Hepatocyte (in vitro differentiated cells): ENCODE data around the gene NBEAL1. TPM values are rescaled to one million over a fixed set of nuclear protein-coding genes. Genes with fewer than 3 reads are reported as not detected.
A peak's percentile ranks its signal among the peaks of the same experiment; 100 is the strongest.

Source experiments
- DNase-seq: peaks from one replicate; pipeline ENCODE4 v3.0.0-alpha.2; 2016; ENCODE audit warnings: low spot score
- H2AFZ ChIP-seq: fragments of 200-600 bp; sonication (generic); 2 replicates; pipeline ENCODE4 v1.6.0; 2016; ENCODE audit warnings: antibody characterized with exemption, mild to moderate bottlenecking
- H3K27ac ChIP-seq: fragments of 200-600 bp; sonication (generic); 2 replicates; pipeline ENCODE4 v1.5.1; 2016; ENCODE audit warnings: mild to moderate bottlenecking
- H3K27me3 ChIP-seq: fragments of 200-600 bp; sonication (generic); 2 replicates; pipeline ENCODE4 v1.6.1; 2016
- H3K36me3 ChIP-seq: fragments of 200-600 bp; sonication (generic); replicated peaks from 2 replicates; pipeline ENCODE4 v1.5.1; 2016; ENCODE audit warnings: low read depth; ENCODE audit not compliant: insufficient read depth
- H3K4me1 ChIP-seq: fragments of 200-600 bp; sonication (generic); 2 replicates; pipeline ENCODE4 v1.5.1; 2016; ENCODE audit warnings: mild to moderate bottlenecking, moderate library complexity; ENCODE audit not compliant: insufficient read depth
- H3K4me2 ChIP-seq: fragments of 200-600 bp; sonication (generic); 2 replicates; pipeline ENCODE4 v1.6.0; 2016
- H3K4me3 ChIP-seq: fragments of 200-600 bp; sonication (generic); 2 replicates; pipeline ENCODE4 v1.5.1; 2016; ENCODE audit warnings: mild to moderate bottlenecking
- H3K79me2 ChIP-seq: fragments of 200-600 bp; sonication (generic); 2 replicates; pipeline ENCODE4 v1.6.0; 2017; ENCODE audit warnings: mild to moderate bottlenecking
- H3K9me2 ChIP-seq: fragments of 200-600 bp; sonication (generic); replicated peaks from 2 replicates; pipeline ENCODE4 v1.6.0; 2017; ENCODE audit warnings: mild to moderate bottlenecking; ENCODE audit not compliant: insufficient read depth
- H3K9me3 ChIP-seq: fragments of 200-600 bp; sonication (generic); 2 replicates; pipeline ENCODE4 v1.5.1; 2016; ENCODE audit warnings: low read depth, mild to moderate bottlenecking
- H4K20me1 ChIP-seq: fragments of 200-600 bp; sonication (generic); 2 replicates; pipeline ENCODE4 v1.6.0; 2016; ENCODE audit warnings: mild to moderate bottlenecking; ENCODE audit not compliant: insufficient read depth, poor library complexity, severe bottlenecking
- CTCF ChIP-seq: fragments of 200-600 bp; sonication (generic); IDR thresholded peaks from 2 replicates; pipeline ENCODE4 v1.5.1; 2016; ENCODE audit warnings: antibody characterized with exemption, mild to moderate bottlenecking; ENCODE audit not compliant: poor library complexity
- EZH2 ChIP-seq: fragments of 200-600 bp; sonication (generic); IDR thresholded peaks from 2 replicates; pipeline ENCODE4 v1.6.1; 2016; ENCODE audit warnings: antibody characterized with exemption, mild to moderate bottlenecking, borderline replicate concordance
- EZH2phosphoT487 ChIP-seq: fragments of 200-600 bp; sonication (generic); IDR thresholded peaks from one replicate; pipeline ENCODE4 v1.6.1; 2018; ENCODE audit warnings: antibody characterized with exemption, mild to moderate bottlenecking, low read depth, moderate library complexity; ENCODE audit not compliant: unreplicated experiment, severe bottlenecking
- WGBS: methylation state at CpG from one replicate; pipeline ENCODE4 v1.1.6; 2016; ENCODE audit warnings: low lambda C conversion rate; ENCODE audit errors: missing lambda C conversion rate; 5-methylcytosine and 5-hydroxymethylcytosine counted together
- polyA plus RNA-seq: library from polyadenylated mRNA; unstranded; fragments of >200 nt; fragmentation: Nextera tagmentation; extraction: Ambion mirVana; gene quantifications from 2 replicates; pipeline ENCODE4 v1.2.1, GENCODE V29; 2016
- total RNA-seq: library from RNA; depleted of rRNA; stranded (reverse); fragments of >200 nt; gene quantifications from 2 replicates; pipeline ENCODE4 v1.2.3, GENCODE V29; 2014

The NBEAL1 gene
- total and polyA plus RNA-seq, 2 experiments from 2014 or later: 22.2 to 57.0 TPM

- Histone ChIP-seq H3K4me2 (peak overlapping the region; percentile 33), H3K79me2 (no peaks in the 10 kb centered on the region), H2AFZ (no peak overlapping the region), H3K27me3 (no peaks in the 10 kb centered on the region), H3K36me3 (no peaks in the 10 kb centered on the region), H3K9me3 (no peaks in the 10 kb centered on the region), H3K9me2 (no peaks in the 10 kb centered on the region), H3K27ac (peak overlapping the region; percentile 76), H3K4me1 (peaks cover 5% of the 10 kb centered on the region), H4K20me1 (no peaks in the 10 kb centered on the region), H3K4me3 (no peak overlapping the region)
- peak; percentile 42 for DNase-seq
- no peak for TF ChIP-seq CTCF
- no peak for TF ChIP-seq EZH2
- TF ChIP-seq EZH2phosphoT487: no peak
- WGBS: 74% methylated on average over 3 of the region's 3 CpGs
Observed at GRCh38 chr2:203002054-203002821, 12.4 kb upstream of the NBEAL1 start.

- Histone ChIP-seq H3K4me2 (no peak overlapping the region), H3K27me3 (no peaks in the 10 kb centered on the region), H3K4me3 (no peak overlapping the region), H3K9me3 (no peaks in the 10 kb centered on the region), H3K27ac (no peak overlapping the region), H3K79me2 (no peaks in the 10 kb centered on the region), H3K36me3 (no peaks in the 10 kb centered on the region), H2AFZ (no peak overlapping the region), H4K20me1 (no peaks in the 10 kb centered on the region), H3K9me2 (no peaks in the 10 kb centered on the region), H3K4me1 (peaks cover 5% of the 10 kb centered on the region)
- DNase-seq: no peak
- 90% methylated on average over 8 of the region's 8 CpGs for WGBS
- no peak for TF ChIP-seq EZH2
- no peak for TF ChIP-seq EZH2phosphoT487
- no peak for TF ChIP-seq CTCF
Observed at GRCh38 chr2:203003716-203004115, 11.0 kb upstream of the NBEAL1 start.

- peak overlapping the region; percentile 26 for H3K4me3 ChIP-seq
- DNase-seq: no peak
- H3K27ac ChIP-seq: no peak overlapping the region
- H3K79me2 ChIP-seq: peaks cover 60% of the 10 kb centered on the region
- no peak overlapping the region for H2AFZ ChIP-seq
- peaks cover 21% of the 10 kb centered on the region for H3K4me1 ChIP-seq
- WGBS: 83% methylated on average over 3 of the region's 3 CpGs
- H3K27me3 ChIP-seq: no peaks in the 10 kb centered on the region
- H3K36me3 ChIP-seq: no peaks in the 10 kb centered on the region
- no peaks in the 10 kb centered on the region for H3K9me3 ChIP-seq
- H4K20me1 ChIP-seq: no peaks in the 10 kb centered on the region
- peak overlapping the region; percentile 81 for H3K4me2 ChIP-seq
- H3K9me2 ChIP-seq: no peaks in the 10 kb centered on the region
- no peak for TF ChIP-seq EZH2
- no peak for TF ChIP-seq EZH2phosphoT487
- TF ChIP-seq CTCF: no peak
Observed at GRCh38 chr2:203016716-203017115, 2.0 kb downstream of the NBEAL1 start.
